HT-29 (cell line): ENCODE results near the gene TMEM255A. TPM values are rescaled to one million over a fixed set of nuclear protein-coding genes. Genes with fewer than 3 reads are reported as not detected.

ENCODE experiments used
- DNase-seq: peaks from one replicate; pipeline ENCODE4 v3.0.0-alpha.2; 2015; ENCODE audit warnings: low spot score
- total RNA-seq: library from RNA; depleted of rRNA; stranded (reverse); fragments of >200 nt; shearing (Covaris generic); gene quantifications from 2 replicates; pipeline ENCODE4 v1.2.3, GENCODE V29; 2014

TMEM255A gene
- total RNA-seq, 1 experiment from 2014 or later: not detected

- no peak for DNase-seq
Measured at GRCh38 chrX:120308558-120308957, 2.7 kb downstream of the TMEM255A start.

DNA sequence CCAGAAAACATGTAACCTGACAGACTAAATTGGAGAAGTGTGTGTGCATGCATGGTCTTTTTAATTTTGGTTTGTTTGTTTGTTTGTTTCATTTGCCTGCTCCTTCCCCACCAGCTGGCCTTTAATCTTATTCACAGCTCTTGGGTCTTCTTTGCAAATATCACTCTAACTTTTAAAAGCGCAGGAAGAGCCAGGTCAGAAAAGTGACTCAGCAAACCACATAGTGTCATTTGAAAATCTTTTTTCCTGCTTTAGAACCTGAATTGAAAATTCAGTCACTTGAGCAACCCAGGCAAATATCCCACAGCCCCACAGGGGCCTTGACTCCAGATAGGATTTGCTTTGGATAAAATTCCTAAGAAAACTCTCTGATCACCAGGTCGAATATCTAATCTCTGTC is 4.6 kb downstream of the TMEM255A start:
- DNase-seq: no peak

DNA sequence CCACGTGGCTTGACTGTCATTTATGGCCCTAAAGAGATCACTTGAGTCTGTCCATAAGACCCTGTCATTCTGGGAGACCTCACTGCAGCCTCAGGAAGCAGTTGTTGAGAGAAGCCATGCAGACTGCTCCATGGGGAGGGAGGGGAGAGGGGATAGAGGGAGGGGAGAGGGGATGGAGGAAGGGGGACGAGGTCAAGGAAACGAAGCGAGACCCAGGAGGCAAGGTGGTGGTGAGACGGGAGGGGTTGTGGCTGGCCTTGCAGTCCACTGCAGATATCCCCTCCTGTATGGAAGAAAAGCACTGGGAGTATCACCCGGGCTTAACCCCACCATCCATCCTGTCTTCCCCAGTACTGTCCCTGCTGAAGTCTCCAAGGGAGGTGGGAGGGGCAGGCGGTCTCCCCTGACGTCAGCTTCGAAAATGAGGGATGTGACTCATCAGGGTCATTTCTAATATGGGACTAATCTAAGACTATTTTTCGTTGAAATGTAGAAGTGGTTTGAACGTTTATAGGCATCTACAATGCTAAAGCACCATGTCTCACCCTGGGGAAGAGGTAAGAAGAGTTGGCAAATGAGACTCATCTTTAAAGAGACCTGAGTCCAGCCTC is 5.6 kb downstream of the TMEM255A start:
- no peak for DNase-seq

DNA sequence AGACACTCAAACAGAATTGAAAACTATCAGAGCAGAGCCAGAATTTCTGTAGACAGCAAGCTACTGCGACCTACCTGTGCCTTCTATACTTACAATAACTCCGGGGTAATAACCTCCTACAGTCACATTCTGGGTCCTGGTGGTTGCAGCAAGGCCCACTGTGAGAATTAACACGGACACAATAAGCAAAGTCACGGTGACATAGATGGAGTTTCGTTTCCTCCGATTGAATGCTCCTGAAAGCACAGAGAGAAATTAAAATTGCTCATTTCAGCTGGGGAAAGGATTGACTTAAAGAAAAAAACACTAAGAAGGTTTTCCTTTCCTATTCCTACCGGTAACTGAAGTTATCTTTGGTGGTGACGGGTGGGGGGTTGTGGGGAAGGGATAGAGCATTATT is 7.0 kb downstream of the TMEM255A start:
- no peak for DNase-seq

DNA sequence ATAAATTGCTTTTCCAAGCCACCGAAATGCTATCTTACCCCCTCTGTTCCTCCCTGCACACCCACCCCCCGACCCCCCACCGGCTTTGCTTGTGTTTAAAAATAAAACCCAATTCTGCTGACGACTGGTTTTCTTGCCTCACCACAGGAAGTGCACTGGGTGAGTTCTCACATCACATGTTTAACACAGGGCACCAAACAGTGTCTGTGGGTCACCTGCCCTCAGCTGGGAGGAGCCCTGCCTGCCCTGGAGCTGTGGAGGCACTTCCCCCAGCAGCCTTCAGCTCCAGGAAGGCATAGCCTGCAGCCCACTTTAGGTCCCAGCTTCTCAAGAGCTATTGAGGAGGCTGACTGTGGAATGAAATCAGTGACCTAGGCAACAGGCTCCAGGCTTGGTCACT is 8.8 kb downstream of the TMEM255A start:
- no peak for DNase-seq

- no peak for DNase-seq
Measured at GRCh38 chrX:120301960-120302359, 9.3 kb downstream of the TMEM255A start.

DNA sequence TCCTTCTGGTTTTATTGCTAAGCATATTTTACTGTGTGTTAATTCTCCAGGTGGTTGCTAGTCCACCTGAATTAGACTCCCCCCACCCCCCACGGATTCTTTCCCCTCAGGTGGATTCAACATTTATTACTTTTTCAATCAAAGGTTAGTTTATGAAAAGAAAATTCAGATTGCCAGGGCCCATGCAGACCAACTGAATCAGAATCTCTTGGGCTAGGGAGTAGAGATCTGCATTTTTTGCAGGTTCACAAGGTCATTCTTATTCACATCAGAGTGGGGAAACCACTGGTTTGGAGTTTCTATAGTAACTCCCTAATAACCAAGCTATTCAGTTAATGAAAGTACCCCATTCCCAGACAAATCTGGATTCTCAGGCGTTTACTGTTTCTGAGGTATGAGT is 9.8 kb downstream of the TMEM255A start:
- no peak for DNase-seq

DNA sequence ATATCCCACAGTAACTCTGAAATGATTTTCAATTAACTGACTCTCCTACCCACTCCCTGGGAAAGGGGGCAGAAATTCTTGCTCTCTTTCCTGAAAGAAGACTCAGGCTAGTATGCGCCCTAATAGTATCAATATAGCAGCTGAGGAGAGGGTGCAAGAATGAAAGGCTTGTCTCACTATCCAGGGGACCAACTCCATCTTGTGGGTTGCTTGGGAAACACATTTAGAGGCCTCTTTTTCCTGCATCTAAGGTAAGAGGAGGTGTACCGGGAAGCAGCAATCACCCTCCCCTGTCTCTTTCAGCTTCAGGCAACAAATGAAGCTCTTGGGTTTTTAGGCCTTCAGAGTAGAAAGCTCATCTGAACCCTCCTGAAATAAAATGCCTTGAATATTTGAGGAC is 11.3 kb downstream of the TMEM255A start:
- DNase-seq: peak; percentile 12

GRCh38 chrX:120297923-120298322 is 13.3 kb downstream of the TMEM255A start:
- no peak for DNase-seq

GRCh38 chrX:120294651-120295050 is 16.6 kb downstream of the TMEM255A start:
- no peak for DNase-seq

GRCh38 chrX:120293015-120293414 is 18.2 kb downstream of the TMEM255A start:
- DNase-seq: no peak

DNA sequence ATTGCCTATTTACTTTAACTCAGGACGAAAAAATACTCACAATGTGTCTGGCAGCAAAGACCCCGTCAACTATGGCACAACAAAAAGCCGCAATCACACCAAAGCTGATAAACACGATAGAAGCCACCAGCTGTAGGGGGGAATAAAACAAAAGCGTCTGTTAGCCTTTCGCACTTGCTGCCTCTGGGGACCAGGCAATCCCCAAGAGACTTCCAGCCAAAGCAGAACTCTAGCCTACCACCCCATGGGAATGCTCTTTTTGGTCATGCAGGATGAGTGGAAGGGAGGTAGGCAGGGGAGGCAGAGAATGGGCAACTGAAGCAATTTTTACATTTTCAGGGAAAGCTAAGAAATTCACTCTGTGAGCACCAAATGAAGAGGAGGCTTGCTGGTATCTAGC is 20.1 kb downstream of the TMEM255A start:
- DNase-seq: no peak

- DNase-seq: no peak
Measured at GRCh38 chrX:120290107-120290506, 21.2 kb downstream of the TMEM255A start.

GRCh38 chrX:120287513-120288112 is 23.6 kb downstream of the TMEM255A start:
- DNase-seq: no peak

GRCh38 chrX:120286733-120287512 is 24.3 kb downstream of the TMEM255A start:
- no peak for DNase-seq

- no peak for DNase-seq
Measured at GRCh38 chrX:120282697-120283096, 28.6 kb downstream of the TMEM255A start.

DNA sequence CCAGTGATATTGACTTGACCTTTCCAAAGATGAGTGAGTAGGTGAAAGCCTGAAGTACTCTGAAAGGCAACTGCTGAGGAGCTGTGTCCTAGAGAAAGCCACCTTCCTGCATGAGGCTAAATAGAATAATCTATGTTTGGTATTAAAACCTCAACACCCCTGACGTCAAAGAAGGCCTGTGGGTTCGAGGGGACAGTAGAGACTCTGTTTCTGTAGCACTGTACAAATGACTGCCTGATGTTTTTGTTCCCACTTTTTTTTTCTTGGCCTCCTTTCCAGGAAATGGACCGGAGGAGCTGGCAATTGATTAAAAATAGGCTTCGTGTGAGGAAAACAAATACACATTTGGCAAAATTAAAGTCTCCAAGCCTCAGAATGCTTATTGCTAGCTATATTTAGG is 29.5 kb downstream of the TMEM255A start:
- DNase-seq: no peak

GRCh38 chrX:120281021-120281624 is 30.1 kb downstream of the TMEM255A start:
- DNase-seq: no peak

GRCh38 chrX:120274958-120275357 is 36.3 kb downstream of the TMEM255A start:
- DNase-seq: no peak

DNA sequence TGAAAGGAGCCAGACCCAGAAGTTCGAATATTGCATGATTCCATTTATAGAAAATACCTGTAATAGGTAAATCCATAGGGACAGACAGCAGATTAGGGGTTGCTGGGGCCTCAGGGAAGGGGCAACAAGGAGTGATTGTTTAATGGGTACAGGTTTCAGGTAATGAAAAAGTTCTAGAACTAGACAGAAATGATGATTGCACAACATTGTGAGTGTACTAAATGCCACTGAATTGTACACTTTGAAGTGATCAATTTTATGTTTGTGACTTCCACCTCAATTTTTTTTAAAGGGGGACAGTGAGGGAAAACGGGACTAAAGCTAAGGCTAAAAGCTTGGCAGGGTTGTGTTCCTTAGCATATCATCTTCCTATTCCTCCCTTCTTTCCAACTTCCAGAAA is 37.1 kb downstream of the TMEM255A start:
- no peak for DNase-seq

GRCh38 chrX:120271218-120271617 is 40.0 kb downstream of the TMEM255A start:
- no peak for DNase-seq

- no peak for DNase-seq
Measured at GRCh38 chrX:120270567-120270966, 40.7 kb downstream of the TMEM255A start.
